Retina (tissue), 1 donor: ENCODE data around the gene TAGLN2.
A peak's percentile ranks its signal among the peaks of the same experiment; 100 is the strongest.

ENCODE experiments used
- DNase-seq: peaks from one replicate; pipeline ENCODE4 v3.0.0-alpha.2; 2016

TAGLN2 gene

GRCh38 chr1:159898527-159898926 lies 26.8 kb downstream of the TAGLN2 start:
- DNase-seq, result no peak

- no peak for DNase-seq
Observed at GRCh38 chr1:159897962-159898361, 27.3 kb downstream of the TAGLN2 start.

GRCh38 chr1:159896546-159896930 lies 28.8 kb downstream of the TAGLN2 start:
- no peak for DNase-seq

GRCh38 chr1:159895836-159896545 lies 29.3 kb downstream of the TAGLN2 start:
- no peak for DNase-seq

GRCh38 chr1:159895286-159895685 lies 30.0 kb downstream of the TAGLN2 start:
- DNase-seq, result no peak

- no peak for DNase-seq
Observed at GRCh38 chr1:159892944-159893343, 32.4 kb downstream of the TAGLN2 start.

- DNase-seq, result peak; percentile 72
Observed at GRCh38 chr1:159891275-159892157, 33.8 kb downstream of the TAGLN2 start.

- no peak for DNase-seq
Observed at GRCh38 chr1:159890390-159890789, 34.9 kb downstream of the TAGLN2 start.

GRCh38 chr1:159889821-159890252 lies 35.5 kb downstream of the TAGLN2 start:
- DNase-seq, result no peak

GRCh38 chr1:159889202-159889601 lies 36.1 kb downstream of the TAGLN2 start:
- no peak for DNase-seq

GRCh38 chr1:159884296-159884695 lies 41.0 kb downstream of the TAGLN2 start:
- no peak for DNase-seq

- no peak for DNase-seq
Observed at GRCh38 chr1:159883134-159883533, 42.2 kb downstream of the TAGLN2 start.

- no peak for DNase-seq
Observed at GRCh38 chr1:159882527-159882862, 42.8 kb downstream of the TAGLN2 start.

- no peak for DNase-seq
Observed at GRCh38 chr1:159881622-159882526, 43.4 kb downstream of the TAGLN2 start.

GRCh38 chr1:159880430-159880829 lies 44.9 kb downstream of the TAGLN2 start:
- DNase-seq, result no peak

GRCh38 chr1:159879977-159880376 lies 45.3 kb downstream of the TAGLN2 start:
- no peak for DNase-seq

GRCh38 chr1:159879136-159879535 lies 46.2 kb downstream of the TAGLN2 start:
- DNase-seq, result no peak

- DNase-seq, result no peak
Observed at GRCh38 chr1:159877695-159878444, 47.4 kb downstream of the TAGLN2 start.

- no peak for DNase-seq
Observed at GRCh38 chr1:159873530-159874143, 51.7 kb downstream of the TAGLN2 start.

- no peak for DNase-seq
Observed at GRCh38 chr1:159872891-159873290, 52.4 kb downstream of the TAGLN2 start.

- no peak for DNase-seq
Observed at GRCh38 chr1:159870704-159871103, 54.6 kb downstream of the TAGLN2 start.

- DNase-seq, result no peak
Observed at GRCh38 chr1:159869607-159870006, 55.7 kb downstream of the TAGLN2 start.
